Keratinocyte (primary cell): ENCODE data around the gene AMELY. TPM values are rescaled to one million over a fixed set of nuclear protein-coding genes. Genes with fewer than 3 reads are reported as not detected.

Source experiments
- DNase-seq: peaks from one replicate; pipeline ENCODE4 v3.0.0-alpha.2; 2011; ENCODE audit warnings: low read depth, missing footprints, low spot score
- FAIRE-seq: peaks from 2 replicates; lab custom pipeline; 2011; peaks lifted over from hg19 to GRCh38; lab: Jason Lieb, UNC
- H2AFZ ChIP-seq: 2 replicates; pipeline ENCODE4 v1.6.0; 2012; ENCODE audit warnings: low read length, control low read depth, inconsistent platforms; ENCODE audit not compliant: control insufficient read depth
- H3K27ac ChIP-seq: 2 replicates; pipeline ENCODE4 v1.5.1; 2011; ENCODE audit warnings: low read length; ENCODE audit not compliant: control insufficient read depth, insufficient read depth
- H3K27me3 ChIP-seq: 3 replicates; pipeline ENCODE4 v1.6.0; 2011; ENCODE audit warnings: low read length; ENCODE audit not compliant: control insufficient read depth, insufficient read depth; ENCODE audit errors: extremely low read depth
- H3K36me3 ChIP-seq, 2 experiments: 2 replicates in 1 of 2; 3 replicates in 1 of 2; pipeline ENCODE4 v1.5.1; 2011; ENCODE audit warnings: low read length in 2 of 2, mild to moderate bottlenecking in 1 of 2; ENCODE audit not compliant: control insufficient read depth in 2 of 2, insufficient read depth in 2 of 2; ENCODE audit errors: extremely low read depth in 1 of 2
- H3K4me1 ChIP-seq: 3 replicates; pipeline ENCODE4 v1.5.1; 2011; ENCODE audit warnings: low read length; ENCODE audit not compliant: control insufficient read depth, insufficient read depth; ENCODE audit errors: extremely low read depth
- H3K4me2 ChIP-seq: 3 replicates; pipeline ENCODE4 v1.6.0; 2011; ENCODE audit warnings: low read depth, low read length; ENCODE audit not compliant: control insufficient read depth, insufficient read depth; ENCODE audit errors: extremely low read depth
- H3K4me3 ChIP-seq, 3 experiments: fragments of 200-600 bp in 1 of 3; sonication (generic) in 1 of 3; 2 replicates in 2 of 3; 3 replicates in 1 of 3; pipeline ENCODE4 v1.5.1; 2011 to 2016; ENCODE audit warnings: low read length in 3 of 3, mild to moderate bottlenecking in 3 of 3, control low read depth in 2 of 3, inconsistent platforms in 1 of 3, low read depth in 1 of 3, mixed read lengths in 1 of 3, mixed run types in 1 of 3, moderate library complexity in 1 of 3; ENCODE audit not compliant: control insufficient read depth in 2 of 3, insufficient read depth in 2 of 3; ENCODE audit errors: extremely low read depth in 1 of 3
- H3K79me2 ChIP-seq: 2 replicates; pipeline ENCODE4 v1.6.0; 2012; ENCODE audit warnings: low read length; ENCODE audit not compliant: control insufficient read depth, insufficient read depth
- H3K9ac ChIP-seq: 3 replicates; pipeline ENCODE4 v1.6.0; 2011; ENCODE audit warnings: low read length; ENCODE audit not compliant: control insufficient read depth, insufficient read depth; ENCODE audit errors: extremely low read depth
- H3K9me1 ChIP-seq: 3 replicates; pipeline ENCODE4 v1.6.0; 2011; ENCODE audit warnings: low read length; ENCODE audit not compliant: control insufficient read depth, insufficient read depth; ENCODE audit errors: extremely low read depth
- H3K9me3 ChIP-seq: 2 replicates; pipeline ENCODE4 v1.5.1; 2012; ENCODE audit warnings: low read depth, low read length; ENCODE audit not compliant: control insufficient read depth
- H4K20me1 ChIP-seq: 3 replicates; pipeline ENCODE4 v1.6.0; 2011; ENCODE audit warnings: low read length; ENCODE audit not compliant: control insufficient read depth, insufficient read depth; ENCODE audit errors: extremely low read depth
- CTCF ChIP-seq, 3 experiments: IDR thresholded peaks in 1 of 3; conservative IDR thresholded peaks in 1 of 3; optimal IDR thresholded peaks in 1 of 3; 2 replicates in 2 of 3; 3 replicates in 1 of 3; pipeline versions ENCODE3 to v1.5.1; 2011; ENCODE audit warnings: low read length in 3 of 3, mild to moderate bottlenecking in 3 of 3, moderate library complexity in 2 of 3, control low read depth in 1 of 3, inconsistent platforms in 1 of 3; ENCODE audit not compliant: insufficient read depth in 2 of 3; ENCODE audit errors: extremely low read depth in 1 of 3
- EZH2 ChIP-seq: IDR thresholded peaks from one replicate; pipeline ENCODE4 v1.6.1; 2012; ENCODE audit warnings: inconsistent platforms, mild to moderate bottlenecking, low read length, moderate library complexity
- dilution Hi-C: fragments of 300-500 bp; cut with MboI; formaldehyde crosslinking; loops from one replicate; pipeline ENCODE4 v1.7.0; 2020; ENCODE audit warnings: low sequenced_read_pairs; ENCODE audit not compliant: extremely low pct_ligation_motif_present
- polyA plus RNA-seq, 5 experiments: library from polyadenylated mRNA; depleted of rRNA in 3 of 5; stranded (reverse) in 3 of 5; stranded (forward) in 1 of 5; unstranded in 1 of 5; fragments of >200 nt; gene quantifications; 1 replicate in 1 of 5; 2 replicates in 3 of 5; 3 replicates in 1 of 5; pipeline versions ENCODE4 v1.2.1 to v1.2.3, GENCODE V29; 2011 to 2012; ENCODE audit warnings: missing spikeins in 2 of 5, low read depth in 1 of 5, low replicate concordance in 1 of 5

Gene AMELY
- polyA plus RNA-seq, 1 donor (not counting 4 experiments of a cell fraction or from before 2014, with no cell fraction given), result not detected

DNA sequence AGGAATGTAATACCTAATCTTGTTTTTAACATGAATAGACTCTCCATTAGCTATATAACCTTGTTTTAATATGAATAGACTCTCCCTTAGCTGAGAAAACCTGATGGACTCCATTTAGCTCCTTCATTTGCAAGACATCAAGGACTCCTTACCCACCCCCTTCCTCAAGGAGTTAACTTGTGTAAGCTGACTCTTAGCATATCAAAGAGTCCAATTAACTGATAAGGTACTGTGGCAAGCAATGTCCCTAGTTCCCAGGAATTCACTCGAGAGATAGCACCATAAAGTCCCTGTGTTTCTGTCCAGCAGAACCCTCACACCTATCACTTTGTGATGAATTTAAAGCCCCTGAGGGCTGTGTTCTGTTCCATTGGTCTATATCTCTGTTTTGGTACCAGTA, 16.3 kb downstream of the AMELY start:
- TF ChIP-seq EZH2 (no peak), CTCF (optimal IDR thresholded peaks at IDR 0.05 in 1 of 3, IDR thresholded peaks at IDR 0.05 in 1 of 3, conservative IDR thresholded peaks at IDR 0.05 in 1 of 3; ENCODE audit: extremely low read depth in 1 of 3, insufficient read depth in 2 of 3, low read length in 3 of 3) (no peak)
- dilution Hi-C loops, result no loop called here

GRCh38 chrY:6894496-6894895, 17.1 kb downstream of the AMELY start:
- no peaks in the 10 kb centered on the region for H3K27me3 ChIP-seq
- no peak for FAIRE-seq

More for the DNA sequence above, 16.3 kb downstream of the AMELY start:
- DNase-seq, result no peak
- Histone ChIP-seq H3K27ac (no peak overlapping the region), H4K20me1 (no peaks in the 10 kb centered on the region), H3K27me3 (no peaks in the 10 kb centered on the region), H2AFZ (no peak overlapping the region), H3K36me3 (no peaks in the 10 kb centered on the region), H3K4me1 (no peaks in the 10 kb centered on the region), H3K79me2 (no peaks in the 10 kb centered on the region), H3K9ac (no peak overlapping the region), H3K9me3 (no peaks in the 10 kb centered on the region), H3K4me2 (no peak overlapping the region), H3K4me3 (no peak overlapping the region), H3K9me1 (no peaks in the 10 kb centered on the region)
- no peak for FAIRE-seq

More at GRCh38 chrY:6894496-6894895, 17.1 kb downstream of the AMELY start:
- Histone ChIP-seq H3K4me2 (no peak overlapping the region), H4K20me1 (no peaks in the 10 kb centered on the region), H3K79me2 (no peaks in the 10 kb centered on the region), H3K9me1 (no peaks in the 10 kb centered on the region), H3K9ac (no peak overlapping the region), H3K36me3 (no peaks in the 10 kb centered on the region), H3K4me1 (no peaks in the 10 kb centered on the region), H3K9me3 (no peaks in the 10 kb centered on the region), H3K27ac (no peak overlapping the region), H3K4me3 (no peak overlapping the region), H2AFZ (no peak overlapping the region)
- dilution Hi-C loops, result no loop called here
- no peak for DNase-seq
- no peak for TF ChIP-seq EZH2
- no peak for TF ChIP-seq CTCF (optimal IDR thresholded peaks at IDR 0.05 in 1 of 3, IDR thresholded peaks at IDR 0.05 in 1 of 3, conservative IDR thresholded peaks at IDR 0.05 in 1 of 3; ENCODE audit: extremely low read depth in 1 of 3, insufficient read depth in 2 of 3, low read length in 3 of 3)
